Activated T-helper 1 cell treated with Interleukin-2 at 50 U/mL for 16 hours (primary cell): Measurements from ENCODE around the gene NUMA1.

Experiments used
- DNase-seq: peaks from one replicate; pipeline ENCODE4 v3.0.0-alpha.2; 2020; ENCODE audit warnings: low read depth

The NUMA1 gene

DNA sequence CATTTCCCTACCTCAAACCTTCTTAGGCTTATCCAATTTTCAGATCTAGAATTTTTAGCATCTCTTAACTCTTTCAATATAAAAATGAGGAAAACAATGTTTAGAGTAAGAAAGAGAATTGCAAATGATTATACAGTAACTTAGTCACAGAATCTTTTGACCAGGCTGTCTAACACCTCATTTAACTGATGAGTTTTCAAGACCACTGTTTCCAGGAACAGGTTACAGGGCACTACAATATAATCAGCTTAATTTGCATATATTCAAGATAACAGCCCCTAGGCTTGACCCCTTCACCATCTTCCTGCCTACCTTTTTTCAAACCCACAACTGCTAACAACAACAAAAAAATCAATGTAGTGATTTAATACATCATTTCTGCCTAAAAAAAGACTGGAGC, 12.7 kb downstream of the NUMA1 start:
- no peak for DNase-seq

DNA sequence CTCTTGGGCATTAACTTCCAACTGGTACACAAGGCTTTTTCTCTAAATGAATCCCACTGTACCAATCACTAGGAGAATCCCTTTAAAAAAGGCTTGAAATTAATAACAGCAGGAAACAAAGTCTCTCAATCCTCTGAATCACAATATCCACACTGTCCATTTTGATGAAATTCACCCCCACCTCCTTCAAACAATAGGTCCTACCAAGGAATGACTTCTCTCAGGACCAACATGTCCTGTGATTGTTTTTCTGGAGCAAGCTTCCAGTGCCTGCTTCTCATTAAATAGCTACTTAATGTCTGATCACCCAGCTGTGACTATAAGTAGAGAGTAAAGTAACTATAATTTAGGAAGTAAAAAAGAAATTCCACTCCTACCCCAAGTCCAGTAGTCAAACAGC, 13.1 kb downstream of the NUMA1 start:
- no peak for DNase-seq

DNA sequence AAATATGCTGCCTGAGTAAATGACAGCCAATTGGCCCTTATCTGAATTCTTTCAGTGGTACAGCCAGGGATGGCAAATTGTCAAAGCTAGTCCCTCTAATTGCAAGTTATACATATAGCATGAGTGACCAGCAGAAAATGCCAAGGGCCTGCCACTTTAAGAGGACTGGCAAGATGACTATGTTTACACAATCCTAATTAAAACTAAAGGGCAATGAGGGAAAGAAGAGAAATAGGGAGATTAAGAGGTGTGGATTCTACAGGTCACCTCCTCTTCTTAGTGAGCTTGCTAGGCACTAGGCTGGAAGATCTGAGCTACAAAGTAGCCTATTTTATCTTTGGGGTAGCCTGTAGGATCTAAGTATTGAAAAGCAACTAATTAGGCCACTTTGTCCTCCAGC, 13.5 kb downstream of the NUMA1 start:
- DNase-seq = no peak

DNA sequence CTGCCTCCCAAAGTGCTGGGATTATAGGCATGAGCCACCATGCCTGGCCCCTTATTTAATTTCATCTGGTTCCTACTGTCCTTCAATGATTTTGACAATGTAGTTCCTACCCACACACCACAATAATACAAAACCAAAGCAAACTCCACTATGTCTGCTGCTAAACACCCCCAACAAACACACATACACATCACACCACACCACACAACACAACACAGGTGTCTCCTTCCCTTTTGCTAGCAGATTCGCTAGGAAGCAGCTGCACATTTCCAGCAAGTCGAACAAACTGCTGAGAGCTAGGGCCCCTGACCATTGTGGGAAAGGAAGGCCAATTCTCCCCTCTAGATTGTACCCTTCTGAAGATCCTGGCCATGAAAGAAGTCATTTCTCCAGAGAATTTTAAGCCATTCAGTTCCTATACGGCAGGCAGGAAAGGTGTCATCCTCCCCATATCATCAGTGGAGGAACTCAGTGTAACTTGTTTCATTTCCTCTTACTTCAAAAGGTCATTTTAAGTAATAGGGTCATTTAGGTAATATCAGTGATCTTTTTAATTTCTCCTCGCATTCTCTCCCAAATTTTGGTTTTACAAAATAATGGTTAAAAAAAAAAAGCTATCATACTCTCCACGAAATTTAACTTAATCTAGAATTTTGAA, 18.5 kb downstream of the NUMA1 start:
- no peak for DNase-seq

DNA sequence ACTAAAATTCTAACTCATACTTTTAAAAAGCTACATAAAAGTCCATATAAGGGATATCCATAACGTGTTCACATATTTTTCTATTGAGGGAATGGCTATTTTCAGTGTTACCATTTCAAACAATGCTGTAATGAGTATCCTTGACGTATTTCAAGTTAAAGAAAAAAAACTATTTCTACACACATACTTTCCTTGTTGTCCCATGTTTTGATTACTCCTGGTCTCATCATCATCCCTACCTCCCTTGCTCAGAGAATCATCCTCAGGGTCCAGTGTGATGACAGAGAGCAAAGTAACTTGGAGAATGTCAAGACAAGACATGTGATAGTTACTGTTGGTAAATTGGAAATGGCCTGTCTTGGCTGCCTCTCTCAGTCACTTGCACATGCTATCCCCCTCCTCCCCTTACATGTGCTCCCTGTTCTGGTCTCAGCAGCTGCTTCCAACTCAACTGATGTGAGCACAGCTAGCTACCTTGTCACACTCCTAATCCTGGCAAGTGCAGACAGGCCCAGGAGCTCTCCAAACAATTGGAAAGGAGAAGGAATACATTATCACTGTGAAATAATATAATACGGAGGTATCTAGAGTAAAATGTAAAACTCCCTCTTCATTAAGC, 21.8 kb downstream of the NUMA1 start:
- no peak for DNase-seq

DNA sequence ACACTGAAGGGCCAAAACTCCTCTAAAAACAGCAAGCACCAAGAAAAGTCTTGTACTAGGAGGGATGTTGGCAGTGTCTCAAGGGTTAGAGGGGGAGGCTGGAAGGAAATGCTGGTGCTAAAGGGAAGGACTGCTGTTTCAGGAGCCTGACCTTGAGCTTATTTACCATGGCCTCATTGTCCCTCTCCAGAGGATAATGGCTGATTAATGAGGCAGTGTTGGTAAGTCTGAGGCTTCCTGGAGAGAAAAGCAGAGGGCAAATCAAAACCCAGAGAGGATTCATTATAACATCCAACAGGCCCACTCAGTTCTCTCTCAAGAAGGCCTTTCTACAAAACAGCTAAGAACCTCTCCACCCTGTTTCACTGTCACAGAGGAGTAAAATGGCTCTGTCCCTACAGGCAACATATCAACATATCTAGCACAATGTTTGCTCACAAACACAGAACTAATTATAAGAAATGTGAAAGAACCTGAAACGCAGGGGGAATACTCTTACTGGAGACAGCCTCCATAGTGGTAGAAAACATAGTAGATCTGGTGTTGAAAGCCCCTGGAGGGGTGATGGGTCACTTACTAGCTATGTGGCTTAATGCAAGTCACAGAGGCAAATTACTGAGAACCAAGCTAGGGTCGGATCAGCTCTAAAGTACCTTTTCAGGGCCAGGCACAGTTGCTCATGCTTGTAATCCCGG, 31.4 kb downstream of the NUMA1 start:
- no peak for DNase-seq

DNA sequence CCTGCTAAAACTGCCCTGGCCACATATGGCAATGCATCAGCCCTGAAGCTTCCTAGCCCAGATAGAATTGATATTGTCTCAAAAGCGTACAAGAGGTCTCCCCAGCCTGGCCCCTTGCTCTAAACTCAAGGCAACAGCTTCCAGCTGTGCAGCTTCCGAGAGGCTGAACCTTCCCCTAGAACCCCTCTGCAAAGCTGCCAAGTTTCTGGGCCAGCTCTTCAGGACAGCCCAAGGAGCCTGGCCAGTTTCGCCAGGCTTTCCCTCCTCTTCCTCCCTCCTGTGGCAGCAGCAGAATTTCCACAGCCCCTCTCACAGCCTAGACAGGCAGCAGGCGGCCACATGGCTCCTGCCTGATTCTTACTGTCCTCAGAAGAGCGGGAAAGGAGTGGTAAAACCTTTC, 34.5 kb downstream of the NUMA1 start:
- DNase-seq = no peak

DNA sequence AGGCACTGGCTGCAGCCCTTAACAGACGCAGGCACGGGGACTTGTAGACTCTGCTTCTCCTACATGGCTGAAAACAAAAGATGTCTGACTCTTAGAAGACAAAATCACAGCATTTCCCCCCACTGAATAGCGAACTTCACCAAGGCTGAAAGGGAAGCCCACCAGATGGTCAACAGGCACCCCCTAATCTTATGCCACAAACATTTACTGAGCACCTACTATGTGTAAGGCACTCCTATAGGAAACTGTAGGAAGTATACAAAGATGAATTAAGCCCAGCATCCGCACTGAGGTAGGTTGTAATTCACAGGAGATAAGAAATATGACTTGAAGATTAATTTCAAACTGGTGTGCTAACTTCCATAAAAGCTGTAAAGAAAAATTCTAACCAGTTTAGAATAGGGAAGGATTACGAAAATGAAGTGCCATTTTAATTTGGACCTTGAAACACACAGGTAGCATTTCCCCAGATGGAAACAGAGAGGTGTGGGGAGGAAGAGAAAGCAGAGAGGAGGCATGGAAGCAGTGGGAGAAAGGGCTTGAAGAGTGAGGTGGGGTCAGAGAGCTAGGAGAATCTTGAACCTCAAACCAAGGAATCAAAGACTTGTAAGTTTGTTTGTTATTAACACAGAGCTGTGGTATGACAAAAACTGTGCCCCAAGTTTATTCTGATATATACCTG, 38.1 kb downstream of the NUMA1 start:
- no peak for DNase-seq

DNA sequence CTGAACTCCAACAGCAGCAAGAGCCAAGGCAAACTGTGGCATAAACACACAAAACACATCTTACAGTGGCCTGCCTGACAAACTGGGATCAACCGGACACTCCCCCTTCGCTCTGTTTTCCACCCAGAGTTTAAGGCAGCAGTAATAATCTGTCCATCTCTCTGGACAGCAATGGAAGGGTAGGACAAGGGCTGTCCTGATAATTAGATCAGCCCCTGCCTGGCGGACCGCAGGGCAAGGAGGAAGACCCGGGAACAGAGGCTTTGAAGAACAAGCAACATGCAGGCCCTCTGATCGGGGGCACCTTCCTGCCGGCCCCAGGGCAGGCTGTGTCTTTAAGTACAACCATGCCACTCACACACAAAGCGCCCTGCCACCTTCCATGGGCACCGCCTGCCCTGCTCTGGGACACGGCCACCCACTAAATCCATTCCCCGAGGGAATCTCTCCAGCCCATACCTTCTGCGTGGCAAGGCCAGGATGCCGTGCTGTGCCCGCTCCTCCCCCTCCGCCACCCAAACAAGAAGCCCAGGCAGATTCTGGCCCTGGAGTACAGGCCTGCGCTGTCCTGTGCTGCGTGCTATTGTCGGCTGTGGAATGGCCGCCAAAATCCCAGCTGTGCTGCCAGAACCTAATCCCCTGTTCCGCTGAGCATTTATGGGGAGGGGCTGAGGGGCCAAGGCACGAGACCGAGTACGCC, 38.8 kb downstream of the NUMA1 start:
- DNase-seq = peak; percentile 31

DNA sequence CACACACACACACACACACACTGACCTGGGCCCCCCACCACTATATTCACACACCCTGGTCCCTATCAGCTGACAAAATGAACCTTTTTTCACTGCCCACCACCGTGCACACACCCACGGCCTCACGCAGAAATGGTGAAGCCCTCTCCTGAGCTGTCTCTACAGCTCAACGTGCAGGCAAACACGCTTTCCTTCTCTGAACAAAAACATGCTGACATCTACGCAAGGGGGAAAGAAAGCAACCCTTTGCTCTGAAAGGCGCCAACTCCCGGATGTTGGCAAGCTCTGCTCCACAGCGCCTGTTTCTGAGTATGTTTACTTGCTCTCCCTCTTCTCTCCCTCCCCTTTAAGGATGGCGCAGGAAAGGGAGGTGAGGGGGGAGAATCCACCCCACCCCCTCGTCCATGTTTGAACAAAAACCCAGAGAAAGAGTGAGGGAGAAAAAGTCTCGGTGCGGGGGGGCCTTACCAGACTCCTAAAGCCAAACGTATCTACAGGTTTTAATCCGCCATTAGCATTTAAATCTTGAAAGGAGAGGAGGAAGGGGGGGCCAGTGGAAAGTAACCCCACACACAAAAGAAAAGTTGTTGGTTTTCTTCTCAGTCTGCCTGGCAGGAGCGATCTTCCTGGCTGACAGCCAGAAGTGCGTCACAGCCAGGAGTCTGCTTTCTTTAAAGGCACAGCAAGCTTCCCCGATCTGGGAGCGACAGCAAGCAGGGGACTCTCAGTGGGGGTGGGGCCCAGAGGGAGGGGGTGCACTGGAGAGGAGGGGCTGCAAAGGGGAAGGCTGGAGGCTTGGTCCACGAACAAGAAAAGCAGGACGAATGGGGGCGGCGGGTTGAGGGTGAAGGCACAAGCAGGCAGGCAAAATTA, 39.6 kb downstream of the NUMA1 start:
- peak; percentile 64 for DNase-seq

DNA sequence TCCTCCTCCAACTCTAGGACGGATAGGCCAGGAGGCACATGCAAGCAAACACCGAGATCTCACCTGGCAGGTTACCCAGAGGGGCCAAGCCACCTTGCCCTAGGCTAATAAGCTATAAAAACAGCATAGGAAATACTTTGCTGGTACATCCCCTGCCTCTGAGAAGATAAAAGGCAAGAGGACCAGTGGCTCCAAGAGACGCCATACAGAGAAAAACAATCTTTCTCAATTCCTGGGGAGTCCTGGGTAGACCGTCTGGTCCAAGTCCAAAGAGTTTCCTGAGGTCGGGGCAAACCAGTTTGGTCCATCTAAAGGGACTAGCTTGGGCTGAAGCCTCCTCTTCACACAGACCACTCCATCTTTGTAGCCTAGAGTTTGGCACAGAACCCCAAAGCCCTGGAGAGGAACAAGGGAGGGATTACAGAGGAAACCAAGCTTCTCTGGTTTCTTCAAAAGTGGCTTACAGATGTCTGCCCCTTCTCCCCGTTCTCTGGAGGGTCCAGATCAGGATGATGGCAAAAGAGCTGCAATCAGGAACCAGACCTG, 40.4 kb downstream of the NUMA1 start:
- no peak for DNase-seq

DNA sequence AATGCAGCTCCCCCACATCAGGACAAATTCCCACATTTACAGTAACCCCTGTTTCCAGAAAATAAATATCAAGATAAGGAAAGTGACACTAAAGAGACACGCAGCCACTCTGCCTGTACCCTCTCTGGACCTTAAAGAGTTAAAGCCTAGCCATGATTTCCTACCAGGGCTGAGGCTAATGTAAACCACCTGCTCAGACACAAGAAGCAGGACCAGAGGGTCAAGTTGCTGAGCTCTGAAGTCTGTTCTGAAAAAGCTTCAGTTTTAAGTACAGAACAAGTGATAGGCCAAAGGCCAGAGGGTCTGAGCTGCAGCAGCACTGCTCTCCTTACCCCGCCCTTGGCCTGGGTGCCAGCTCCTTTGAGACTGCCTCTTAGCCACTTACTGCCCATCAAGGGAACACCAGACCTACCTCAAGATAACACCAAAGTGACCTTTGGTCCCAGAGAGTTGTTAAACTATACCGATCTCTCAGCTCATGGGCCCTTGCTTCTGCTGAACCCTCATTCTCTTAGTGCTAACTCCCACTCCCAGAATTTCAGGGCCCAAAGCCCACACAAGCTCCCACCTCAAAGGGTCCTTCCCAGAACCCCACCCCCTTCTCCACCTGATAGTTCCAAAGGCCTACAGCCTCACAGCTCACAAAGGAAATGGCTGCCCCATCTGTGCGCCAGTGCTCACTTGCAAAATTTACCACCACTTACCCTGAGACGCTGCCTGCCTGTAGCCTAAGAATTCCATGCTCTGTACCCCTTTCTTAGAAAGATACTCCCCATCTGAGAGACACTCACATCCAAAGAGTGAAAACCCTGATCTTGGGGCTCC, 41.1 kb downstream of the NUMA1 start:
- DNase-seq = no peak

DNA sequence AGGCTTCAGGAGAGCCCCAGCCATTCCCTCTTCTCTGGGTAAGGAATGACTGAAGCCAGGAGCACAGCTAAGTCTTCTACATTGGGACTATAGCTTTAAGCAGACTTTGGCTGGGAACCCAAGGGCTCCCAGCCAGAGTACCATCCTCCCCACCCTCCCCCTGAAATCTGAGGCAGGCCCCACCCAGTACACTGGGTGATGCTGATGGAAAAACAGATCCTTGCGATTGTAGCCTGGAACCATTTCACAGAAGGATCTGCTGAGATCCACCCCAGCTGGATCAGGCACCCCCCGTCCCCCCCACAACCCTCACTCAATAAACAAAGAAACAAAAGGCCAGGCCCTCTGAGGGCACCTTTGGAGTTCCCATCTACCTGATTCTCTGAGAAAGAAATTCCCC, 41.9 kb downstream of the NUMA1 start:
- DNase-seq = no peak

DNA sequence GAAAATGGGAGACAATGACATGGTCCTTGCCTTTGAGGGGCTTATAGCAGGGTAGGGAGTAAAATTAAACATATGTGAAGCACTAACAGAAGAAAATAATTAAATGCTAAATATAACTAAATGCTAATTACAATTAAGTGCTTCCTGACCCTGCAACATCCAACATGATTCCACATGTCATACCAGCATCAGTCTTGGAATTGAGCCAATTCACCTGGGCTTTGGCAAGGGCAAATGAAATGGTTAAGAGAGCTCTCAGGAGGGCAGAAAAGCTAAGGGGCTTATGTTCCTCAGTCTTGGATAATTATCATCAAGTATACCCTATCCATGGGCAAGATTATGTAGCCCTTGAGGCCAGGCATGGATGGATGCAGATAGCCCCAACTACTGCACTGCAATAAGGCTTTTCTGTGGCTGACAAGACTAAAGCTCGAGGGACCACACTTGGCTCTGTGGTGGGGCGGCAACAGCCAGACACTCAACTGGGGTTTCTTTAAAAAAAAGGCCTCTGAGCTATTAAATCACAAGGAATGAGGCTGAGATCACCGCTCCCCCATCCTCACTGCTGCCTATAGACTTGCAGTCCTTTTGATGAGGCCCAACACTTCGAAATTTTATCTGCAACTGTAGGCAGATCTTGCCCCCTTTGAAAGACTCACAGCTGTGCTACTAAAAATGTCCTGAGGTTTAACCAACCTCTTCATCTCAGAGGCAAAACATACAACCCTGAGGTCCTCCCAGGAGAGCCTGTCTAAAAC, 42.6 kb downstream of the NUMA1 start:
- no peak for DNase-seq

DNA sequence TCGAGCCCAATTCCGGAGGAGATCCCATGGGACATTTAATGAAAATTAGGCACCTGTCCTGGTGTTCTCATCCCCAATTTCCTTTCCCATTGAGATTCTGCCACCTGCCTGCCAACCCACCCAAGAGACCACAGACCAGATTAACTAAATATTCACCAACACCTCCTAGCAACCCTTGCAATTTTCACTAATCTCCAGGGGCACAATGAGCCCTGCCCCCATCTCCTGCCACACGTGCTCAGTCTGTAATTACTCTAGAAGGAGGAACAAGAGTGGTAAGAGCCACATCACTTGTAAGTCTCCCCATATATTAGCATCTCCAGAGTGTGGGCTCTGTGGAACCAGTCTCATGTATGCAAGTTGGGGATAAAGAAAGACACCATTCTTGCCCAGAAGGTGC, 43.7 kb downstream of the NUMA1 start:
- DNase-seq = no peak

DNA sequence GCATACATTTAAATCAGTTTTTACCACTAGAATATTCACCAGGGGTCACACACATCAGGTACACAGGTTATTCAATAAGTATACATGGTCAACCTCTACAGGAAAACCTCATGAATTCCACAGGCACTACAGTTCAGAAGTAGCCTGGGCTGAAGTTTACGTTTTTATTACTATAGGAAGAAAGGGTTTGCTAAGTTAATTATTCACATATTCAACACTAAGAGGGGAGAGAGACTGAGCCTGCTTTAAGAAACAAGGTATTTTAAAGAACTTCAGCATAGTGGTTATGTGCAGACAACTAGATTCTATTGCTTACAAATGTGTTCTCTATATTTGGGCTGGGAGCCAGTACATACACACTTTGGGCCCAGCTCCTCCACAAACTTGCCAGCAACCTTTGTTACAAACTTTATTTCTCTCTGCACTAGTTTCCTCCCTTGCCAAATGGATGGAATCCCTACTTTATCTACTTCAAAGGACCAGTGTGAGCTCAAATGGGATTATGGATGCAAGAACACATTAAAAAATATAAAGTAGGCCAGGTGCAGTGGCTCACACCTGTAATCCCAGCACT, 49.8 kb downstream of the NUMA1 start:
- no peak for DNase-seq

DNA sequence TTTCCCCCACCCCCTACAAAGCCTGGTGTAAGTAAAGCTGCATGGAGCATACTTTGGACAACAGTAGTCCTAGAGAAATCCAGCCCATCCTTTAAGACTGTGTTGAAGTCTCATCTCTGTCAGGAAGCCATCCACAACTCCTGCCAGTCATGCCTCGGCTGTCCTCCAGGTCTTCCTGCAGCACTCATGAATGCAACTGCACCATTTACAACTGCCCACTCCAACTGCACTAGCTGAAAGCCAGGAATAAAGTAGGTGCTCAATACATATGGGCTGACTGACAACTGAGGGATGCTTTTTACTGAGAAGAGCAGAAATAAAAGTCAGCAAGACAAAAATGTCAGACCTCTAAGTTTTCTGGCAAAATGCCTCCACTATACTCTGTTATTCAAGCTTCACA, 54.3 kb downstream of the NUMA1 start:
- DNase-seq = no peak

DNA sequence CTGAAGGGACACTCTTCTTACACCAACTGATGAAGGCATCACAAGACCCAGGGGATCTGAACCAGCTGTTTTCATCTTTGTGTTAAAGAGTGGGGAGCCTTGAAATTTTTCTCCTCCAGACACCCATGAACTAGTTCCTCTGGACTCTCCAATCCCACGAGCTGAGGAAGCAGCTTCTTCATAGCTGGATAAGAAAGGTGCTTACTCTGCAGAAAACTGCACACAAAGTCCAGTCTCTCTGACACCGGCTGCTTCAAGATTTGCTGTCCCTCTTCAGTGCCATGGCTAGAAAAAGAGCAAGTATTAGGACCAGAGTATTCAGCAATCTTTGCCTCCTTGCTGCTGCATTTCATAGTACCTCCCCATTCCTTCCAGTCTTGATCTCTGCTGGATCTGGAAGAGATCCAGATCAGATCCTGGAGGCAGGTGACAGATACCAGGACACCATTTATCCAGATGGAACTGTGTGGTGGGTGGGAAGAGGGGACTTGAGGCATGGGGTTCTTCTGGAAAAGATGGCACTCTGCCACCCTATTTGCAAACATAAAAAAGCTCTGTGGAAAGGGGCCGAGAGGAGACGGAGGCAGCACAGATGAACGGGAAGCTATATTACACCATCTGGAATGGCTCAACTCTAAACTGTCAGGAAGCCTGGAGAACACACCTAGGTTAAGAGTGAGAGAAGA, 56.1 kb downstream of the NUMA1 start:
- no peak for DNase-seq

DNA sequence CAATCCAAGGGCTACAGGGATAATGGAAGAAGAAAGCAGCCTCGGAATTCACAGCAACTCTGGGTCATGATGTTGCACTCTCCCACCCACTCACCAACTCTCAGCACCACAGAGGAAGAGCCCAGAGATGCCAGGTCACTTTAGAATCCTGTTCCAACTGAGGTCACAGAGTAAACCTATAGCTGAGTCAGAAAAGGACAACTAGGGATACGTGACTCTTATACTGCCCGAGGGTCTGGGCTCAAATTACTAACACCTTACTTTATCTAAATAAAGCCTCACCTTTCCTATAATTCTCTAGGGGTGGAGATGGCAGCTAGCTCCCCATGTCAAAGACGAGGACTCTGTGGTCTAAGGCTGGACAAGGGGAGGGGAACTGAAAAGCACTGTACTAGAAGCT, 57.0 kb downstream of the NUMA1 start:
- no peak for DNase-seq
